Tibial nerve (tissue), 4 donors: ENCODE results near the gene SMYD3.

ENCODE experiments used
- CTCF ChIP-seq, 5 experiments: fragments of 200-600 bp in 3 of 5; fragments of 450-650 bp in 2 of 5; sonication (generic) in 3 of 5; IDR thresholded peaks; one replicate each; pipeline ENCODE4 v1.5.1; 2016 to 2019; ENCODE audit warnings: antibody characterized with exemption in 5 of 5, mild to moderate bottlenecking in 3 of 5, moderate library complexity in 2 of 5
- EP300 ChIP-seq, 2 donors: sonication (generic); formaldehyde crosslinking; IDR thresholded peaks; one replicate each; pipeline ENCODE4 v1.6.1; 2017; ENCODE audit warnings: antibody characterized with exemption in 2 of 2, mild to moderate bottlenecking in 1 of 2
- POLR2A ChIP-seq, 2 donors: fragments of 450-650 bp; IDR thresholded peaks; one replicate each; pipeline ENCODE4 v1.6.1; 2017; ENCODE audit warnings: antibody characterized with exemption in 2 of 2, mild to moderate bottlenecking in 2 of 2, moderate library complexity in 2 of 2

- TF ChIP-seq CTCF (IDR thresholded peaks at IDR 0.05) (no peak), POLR2A (IDR thresholded peaks at IDR 0.05) (no peak), EP300 (IDR thresholded peaks at IDR 0.05) (no peak)
Observed at GRCh38 chr1:246390855-246391254, 116.2 kb downstream of the SMYD3 start.
